H1 (cell line): ENCODE measurements around the gene THEMIS. TPM values are rescaled to one million over a fixed set of nuclear protein-coding genes. Genes with fewer than 3 reads are reported as not detected.

ENCODE experiments used
- CTCF ChIA-PET: fragments of 300-600 bp; sonication (Branson Sonifier 250); formaldehyde crosslinking; loops from one replicate; lab custom pipeline; 2021; ENCODE audit not compliant: partially characterized antibody; lab: Charles Lee
- POLR2A ChIA-PET: fragments of 300-600 bp; sonication (Branson Sonifier 250); formaldehyde crosslinking; loops from one replicate; lab custom pipeline; 2021; ENCODE audit warnings: inconsistent platforms; ENCODE audit not compliant: partially characterized antibody; lab: Charles Lee
- DNase-seq, 2 experiments: peaks; one replicate each; pipeline versions ENCODE4 v3.0.0 to v3.0.0-alpha.2; 2010 to 2022; ENCODE audit warnings: low spot score in 2 of 2, low read depth in 1 of 2, mixed read lengths in 1 of 2
- FAIRE-seq: peaks from 2 replicates; lab custom pipeline; 2011; peaks lifted over from hg19 to GRCh38; lab: Jason Lieb, UNC
- H2AFZ ChIP-seq: 2 replicates; pipeline ENCODE4 v1.8.1; 2012; ENCODE audit warnings: low read length, inconsistent platforms
- H2AK5ac ChIP-seq: 2 replicates; pipeline ENCODE4 v1.6.1; 2013; ENCODE audit warnings: low read depth, low read length
- H2BK120ac ChIP-seq: replicated peaks from 2 replicates; pipeline ENCODE3; 2013; ENCODE audit warnings: low read depth, low read length, inconsistent platforms
- H2BK12ac ChIP-seq: 2 replicates; pipeline ENCODE4 v1.6.1; 2013; ENCODE audit warnings: low read depth, low read length
- H2BK15ac ChIP-seq: 2 replicates; pipeline ENCODE4 v1.6.1; 2013; ENCODE audit warnings: low read length
- H2BK20ac ChIP-seq: 2 replicates; pipeline ENCODE4 v1.6.1; 2013; ENCODE audit warnings: low read length
- H2BK5ac ChIP-seq: 2 replicates; pipeline ENCODE4 v1.6.1; 2013; ENCODE audit warnings: low read depth, low read length
- H3K14ac ChIP-seq: 2 replicates; pipeline ENCODE4 v1.6.1; 2013; ENCODE audit warnings: inconsistent platforms; ENCODE audit not compliant: insufficient read length
- H3K18ac ChIP-seq: 2 replicates; pipeline ENCODE4 v1.6.1; 2013; ENCODE audit warnings: low read length; ENCODE audit errors: extremely low read depth
- H3K23ac ChIP-seq: 2 replicates; pipeline ENCODE4 v1.6.1; 2013; ENCODE audit warnings: inconsistent platforms; ENCODE audit not compliant: insufficient read length
- H3K23me2 ChIP-seq: 2 replicates; pipeline ENCODE4 v1.6.1; 2013; ENCODE audit warnings: low read depth, low read length
- H3K27ac ChIP-seq: 2 replicates; pipeline ENCODE4 v1.6.1; 2011; ENCODE audit warnings: low read depth, low read length, inconsistent platforms
- H3K27me3 ChIP-seq, 4 experiments: replicated peaks in 1 of 4; 1 replicate in 1 of 4; 2 replicates in 3 of 4; pipeline versions ENCODE4 v1.6.1 to v1.8.1; 2011 to 2013; ENCODE audit warnings: low read length in 3 of 4, mild to moderate bottlenecking in 3 of 4, inconsistent platforms in 2 of 4, mixed read lengths in 2 of 4, moderate library complexity in 1 of 4; ENCODE audit not compliant: control insufficient read depth in 3 of 4, insufficient read depth in 3 of 4; ENCODE audit errors: extremely low read depth in 1 of 4
- H3K36me3 ChIP-seq, 4 experiments: 2 replicates each; pipeline versions ENCODE4 v1.6.1 to v1.8.1; 2011 to 2013; ENCODE audit warnings: mild to moderate bottlenecking in 4 of 4, low read length in 3 of 4, moderate library complexity in 2 of 4, control low read depth in 1 of 4, inconsistent platforms in 1 of 4; ENCODE audit not compliant: insufficient read depth in 4 of 4, control insufficient read depth in 2 of 4
- H3K4ac ChIP-seq: replicated peaks from 2 replicates; pipeline ENCODE3; 2013; ENCODE audit warnings: low read length, low read depth, mixed read lengths, inconsistent platforms; ENCODE audit not compliant: insufficient read length
- H3K4me1 ChIP-seq, 4 experiments: replicated peaks in 1 of 4; 1 replicate in 1 of 4; 2 replicates in 3 of 4; pipeline versions ENCODE4 v1.6.1 to v1.8.1; 2011 to 2013; ENCODE audit warnings: low read length in 3 of 4, inconsistent platforms in 2 of 4, mixed read lengths in 1 of 4; ENCODE audit not compliant: insufficient read depth in 4 of 4, control insufficient read depth in 3 of 4
- H3K4me2 ChIP-seq, 2 experiments: 2 replicates each; pipeline versions ENCODE4 v1.6.1 to v1.8.1; 2011 to 2013; ENCODE audit warnings: low read depth in 2 of 2, low read length in 2 of 2, control low read depth in 1 of 2, inconsistent platforms in 1 of 2, mild to moderate bottlenecking in 1 of 2; ENCODE audit not compliant: insufficient read depth in 1 of 2
- H3K4me3 ChIP-seq, 4 experiments: fragments of 200-600, 300-600 bp in 1 of 4; sonication (generic), shearing (Covaris generic), sonication (Bioruptor Twin) in 1 of 4; 2 replicates each; pipeline versions ENCODE4 v1.5.1 to v1.8.1; 2011 to 2016; ENCODE audit warnings: low read length in 4 of 4, low read depth in 3 of 4, control low read depth in 2 of 4, inconsistent platforms in 2 of 4, mild to moderate bottlenecking in 2 of 4, mixed read lengths in 1 of 4, moderate library complexity in 1 of 4; ENCODE audit not compliant: insufficient read depth in 2 of 4; ENCODE audit errors: extremely low read depth in 1 of 4
- H3K56ac ChIP-seq: replicated peaks from 2 replicates; pipeline ENCODE3; 2013; ENCODE audit warnings: low read depth, mild to moderate bottlenecking, mixed read lengths, low read length, inconsistent platforms; ENCODE audit not compliant: insufficient read length
- H3K79me1 ChIP-seq: 2 replicates; pipeline ENCODE4 v1.6.1; 2013; ENCODE audit warnings: low read depth, low read length, control low read depth
- H3K79me2 ChIP-seq, 2 experiments: 2 replicates each; pipeline versions ENCODE4 v1.6.1 to v1.8.1; 2012 to 2013; ENCODE audit warnings: low read length in 2 of 2, mild to moderate bottlenecking in 2 of 2, inconsistent platforms in 1 of 2; ENCODE audit not compliant: insufficient read depth in 2 of 2, control insufficient read depth in 1 of 2
- H3K9ac ChIP-seq, 4 experiments: replicated peaks in 1 of 4; 1 replicate in 1 of 4; 2 replicates in 3 of 4; pipeline versions ENCODE4 v1.6.1 to v1.8.1; 2011 to 2013; ENCODE audit warnings: low read depth in 3 of 4, low read length in 3 of 4, control low read depth in 2 of 4, mild to moderate bottlenecking in 2 of 4, moderate library complexity in 2 of 4, inconsistent platforms in 1 of 4; ENCODE audit errors: extremely low read depth in 1 of 4
- H3K9me3 ChIP-seq, 2 experiments: 2 replicates each; pipeline versions ENCODE4 v1.6.1 to v1.8.1; 2012 to 2013; ENCODE audit warnings: mild to moderate bottlenecking in 2 of 2, moderate library complexity in 2 of 2, control low read depth in 1 of 2, inconsistent platforms in 1 of 2, low read depth in 1 of 2, low read length in 1 of 2, mixed read lengths in 1 of 2; ENCODE audit not compliant: insufficient read depth in 2 of 2
- H4K20me1 ChIP-seq, 2 experiments: replicated peaks in 1 of 2; 2 replicates each; pipeline versions ENCODE3 to v1.8.1; 2011 to 2013; ENCODE audit warnings: inconsistent platforms in 2 of 2, low read length in 2 of 2, mild to moderate bottlenecking in 1 of 2; ENCODE audit not compliant: insufficient read depth in 2 of 2, control insufficient read depth in 1 of 2
- H4K5ac ChIP-seq: 2 replicates; pipeline ENCODE4 v1.6.1; 2013; ENCODE audit warnings: low read length, low read depth, mixed read lengths, inconsistent platforms; ENCODE audit not compliant: insufficient read length
- H4K8ac ChIP-seq: 2 replicates; pipeline ENCODE4 v1.8.0; 2013; ENCODE audit warnings: mild to moderate bottlenecking, moderate library complexity, low read length, inconsistent platforms; ENCODE audit not compliant: insufficient read depth; ENCODE audit errors: extremely low read depth
- H4K91ac ChIP-seq: replicated peaks from 2 replicates; pipeline ENCODE3; 2013; ENCODE audit warnings: low read length, mixed read lengths, inconsistent platforms; ENCODE audit not compliant: insufficient read length
- TEAD4 ChIP-seq: IDR thresholded peaks from 2 replicates; pipeline ENCODE4 v1.6.1; 2012; ENCODE audit warnings: low read depth, low read length, inconsistent platforms, mixed read lengths
- WGBS, 2 experiments: shearing (Covaris generic) in 1 of 2; methylation state at CpG; one replicate each; pipeline versions ENCODE4 v1.1.6 to v1.1.7; 2013 to 2015; ENCODE audit warnings: low lambda C conversion rate in 2 of 2, mixed read lengths in 2 of 2, inconsistent platforms in 1 of 2, low coverage in 1 of 2, missing lambda C conversion rate in 1 of 2; ENCODE audit not compliant: insufficient replicate concordance in 2 of 2, insufficient coverage in 1 of 2, insufficient read length in 1 of 2; ENCODE audit errors: extremely low coverage in 1 of 2, missing lambda C conversion rate in 1 of 2; 5-methylcytosine and 5-hydroxymethylcytosine counted together
- polyA plus RNA-seq, 7 experiments: library from polyadenylated mRNA; depleted of rRNA in 3 of 7; stranded (reverse) in 5 of 7; unstranded in 2 of 7; fragments of >200 nt in 5 of 7; fragments of 200-250 nt in 2 of 7; gene quantifications; 1 replicate in 5 of 7; 2 replicates in 1 of 7; 4 replicates in 1 of 7; pipeline versions ENCODE4 v1.2.1 to v1.2.3, GENCODE V29; 2011 to 2013; ENCODE audit warnings: missing spikeins in 2 of 7, mixed read lengths in 2 of 7
- total RNA-seq: library from RNA; stranded (reverse); fragmentation: NEBNext Ultra II Directional; extraction: Animal tissue kit (Norgen Biotek cat#: 25700); gene quantifications from 2 replicates; pipeline ENCODE4 v1.2.1, GENCODE V29; 2021

The THEMIS gene
- total and polyA plus RNA-seq, 2 of the 8 experiments (the other 6 are each of a cell fraction or from before 2014, with no cell fraction given): not detected

DNA sequence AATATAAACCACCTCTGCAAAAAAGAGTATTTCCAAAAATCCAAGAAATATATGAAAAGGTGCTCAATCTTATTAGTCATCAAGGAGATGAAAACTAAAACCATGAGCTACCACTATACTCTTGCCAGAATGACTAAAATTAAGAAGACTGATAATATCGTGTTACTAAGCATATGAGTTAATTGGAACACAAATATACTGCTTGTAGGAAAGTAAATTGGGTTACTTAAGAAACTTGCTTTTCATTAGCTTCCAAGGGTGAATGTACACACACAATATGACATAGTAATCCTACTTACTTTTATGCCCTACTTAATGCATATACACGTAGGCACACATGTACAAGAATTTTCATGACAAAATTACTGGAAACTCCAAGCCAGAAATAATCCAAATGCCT, 3.4 kb downstream of the THEMIS start:
- no peak overlapping the region for H2AFZ ChIP-seq
- H3K4me2 ChIP-seq: no peak overlapping the region
- H3K79me2 ChIP-seq: no peaks in the 10 kb centered on the region
- H3K79me1 ChIP-seq: no peaks in the 10 kb centered on the region
- no peak overlapping the region for H2AK5ac ChIP-seq
- no peak overlapping the region for H4K8ac ChIP-seq
- no peak overlapping the region for H3K14ac ChIP-seq
- no peak overlapping the region for H4K91ac ChIP-seq
- no peak for FAIRE-seq
- no peak overlapping the region for H3K9ac ChIP-seq
- no peak overlapping the region for H2BK15ac ChIP-seq
- TF ChIP-seq TEAD4: no peak
- H3K4me3 ChIP-seq: no peak overlapping the region
- peaks cover 0 to 5% (median 0%) of the 10 kb centered on the region in 4 experiments; a peak in 1 of 7 replicates for H3K4me1 ChIP-seq
- no peaks in the 10 kb centered on the region for H3K27me3 ChIP-seq
- H3K23ac ChIP-seq: no peak overlapping the region
- no peak overlapping the region for H3K27ac ChIP-seq
- ChIA-PET POLR2A (no interaction called here), CTCF (interaction anchor here (0.6 kb wide), 1 partner anchor 242 kb away, joined by 3 read pairs; no protein-coding TSS in a partner anchor)
- no peaks in the 10 kb centered on the region for H3K36me3 ChIP-seq
- H3K56ac ChIP-seq: no peak overlapping the region
- no peaks in the 10 kb centered on the region for H3K23me2 ChIP-seq
- no peaks in the 10 kb centered on the region for H3K9me3 ChIP-seq
- no peak overlapping the region for H4K5ac ChIP-seq
- no peak overlapping the region for H2BK20ac ChIP-seq
- 85% methylated on average over 2 of the region's 2 CpGs; no CpG with 5 or more reads in 1 of the 2 experiments for WGBS, 2 experiments
- H3K18ac ChIP-seq: no peak overlapping the region
- no peak overlapping the region for H2BK5ac ChIP-seq
- H3K4ac ChIP-seq: no peak overlapping the region
- no peak overlapping the region for H2BK12ac ChIP-seq
- H4K20me1 ChIP-seq: no peaks in the 10 kb centered on the region
- H2BK120ac ChIP-seq: no peak overlapping the region
- no peak for DNase-seq
